Epithelial cell of esophagus (primary cell): ENCODE data around the gene DENND1C.

Experiments used
- DNase-seq: peaks from one replicate; pipeline ENCODE4 v3.0.0; 2010; ENCODE audit warnings: low read depth
- H3K4me3 ChIP-seq: 2 replicates; pipeline ENCODE4 v1.5.1; 2011; ENCODE audit warnings: mild to moderate bottlenecking, low read length, control low read depth
- CTCF ChIP-seq: IDR thresholded peaks from 2 replicates; pipeline ENCODE4 v1.5.1; 2011; ENCODE audit warnings: low read depth, mild to moderate bottlenecking, low read length, control low read depth, inconsistent platforms; ENCODE audit not compliant: insufficient read depth; ENCODE audit errors: missing control alignments

DENND1C gene

GRCh38 chr19:6427131-6427530 is 54.5 kb downstream of the DENND1C start:
- no peak for TF ChIP-seq CTCF
- DNase-seq, result no peak
- no peak overlapping the region for H3K4me3 ChIP-seq

GRCh38 chr19:6425732-6426620 is 55.6 kb downstream of the DENND1C start:
- peak overlapping the region; percentile 17 for H3K4me3 ChIP-seq
- DNase-seq, result no peak

GRCh38 chr19:6424939-6425731 is 56.5 kb downstream of the DENND1C start:
- TF ChIP-seq CTCF, result no peak
- peak overlapping the region; percentile 17 for H3K4me3 ChIP-seq
- peak; percentile 100 for DNase-seq

More at GRCh38 chr19:6425732-6426620, 55.6 kb downstream of the DENND1C start:
- TF ChIP-seq CTCF, result no peak

GRCh38 chr19:6424195-6424938 is 57.2 kb downstream of the DENND1C start, which contains the start of gene KHSRP:
Gene KHSRP (minus strand): TSS chr19:6424811. CDS start chr19:6424701, 110 bp downstream.
- peak within 1 kb of the TSS; percentile 97 for H3K4me3 ChIP-seq
- no peak for TF ChIP-seq CTCF
- DNase-seq, result no peak

GRCh38 chr19:6423499-6424194 is 57.9 kb downstream of the DENND1C start:
- peak overlapping the region; percentile 97 for H3K4me3 ChIP-seq
- peak; percentile 54 for DNase-seq
- TF ChIP-seq CTCF, result no peak

- H3K4me3 ChIP-seq, result no peak overlapping the region
Measured at GRCh38 chr19:6421075-6422014, 60.2 kb downstream of the DENND1C start.

More at GRCh38 chr19:6421075-6422014, 60.2 kb downstream of the DENND1C start:
- DNase-seq, result no peak
- TF ChIP-seq CTCF, result no peak
